ENCODE measurements around the gene MPND. TPM values are rescaled to one million over a fixed set of nuclear protein-coding genes. Genes with fewer than 3 reads are reported as not detected.

The MPND gene
- total and polyA plus RNA-seq, 10 of the 15 experiments (the other 5 are each of a cell fraction or from before 2014, with no cell fraction given) = 0.79 to 18.3 (median 6.0) TPM

DNA sequence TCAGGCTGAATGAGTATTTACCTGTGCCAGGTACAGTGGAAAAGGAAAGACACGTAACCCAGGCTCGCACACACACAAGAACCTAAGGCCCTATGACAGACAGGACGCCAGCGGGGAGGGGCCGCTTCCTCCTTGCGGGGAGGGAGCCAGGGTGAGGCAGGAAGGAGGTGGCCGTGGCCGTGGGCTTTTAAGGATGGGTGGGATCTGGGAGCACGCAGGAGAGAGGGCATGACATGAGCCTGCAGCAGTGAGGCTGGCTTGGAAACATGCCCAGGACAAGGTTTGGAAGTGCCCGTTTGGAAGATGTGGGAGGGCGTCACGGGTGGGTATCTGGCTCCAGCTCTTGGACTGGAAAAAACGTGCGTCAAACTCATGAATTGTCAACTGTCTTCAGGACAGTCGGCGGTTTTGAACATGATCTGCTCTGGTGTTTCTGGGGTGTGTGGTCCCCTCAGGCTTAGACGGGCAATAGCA is 36.9 kb downstream of the MPND start:
- intact Hi-C loops (cut with micrococcal nuclease; ENCODE audit: unreplicated experiment) = no loop called here
- peak overlapping the region; percentile 76 for H3K9ac ChIP-seq (ENCODE audit: control insufficient read depth, insufficient read depth, low read length)
- TF ChIP-seq SIX5 (IDR thresholded peaks at IDR 0.05; ENCODE audit: low read depth, low read length, severe bottlenecking) (no peak), SP1 (IDR thresholded peaks at IDR 0.05; ENCODE audit: low read depth, low read length) (no peak), RUNX3 (IDR thresholded peaks at IDR 0.05; ENCODE audit: low read length) (peak; percentile 18; the same call in 1 of the 2 replicates), PAX5 (IDR thresholded peaks at IDR 0.05; ENCODE audit: borderline replicate concordance, low read depth, low read length) (no peak), CBX5 (IDR thresholded peaks at IDR 0.05; ENCODE audit: low read depth) (no peak), RBBP5 (conservative IDR thresholded peaks at IDR 0.05) (no peak), LARP7 (IDR thresholded peaks at IDR 0.05) (peak; percentile 4; the same call in 1 of the 2 replicates), RCOR1 (conservative IDR thresholded peaks at IDR 0.05; ENCODE audit: low read depth, low read length) (no peak), HCFC1 (IDR thresholded peaks at IDR 0.05; ENCODE audit: low read length) (no peak), POLR2A (IDR thresholded peaks at IDR 0.05; ENCODE audit: low read depth, low read length) (peak; percentile 46), RAD51 (IDR thresholded peaks at IDR 0.05) (no peak), NFYA (IDR thresholded peaks at IDR 0.05; ENCODE audit: borderline replicate concordance, low read depth, low read length) (no peak), POLR2AphosphoS5 (IDR thresholded peaks at IDR 0.05; ENCODE audit: low read length) (no peak), ZNF24 (IDR thresholded peaks at IDR 0.05) (no peak)
- TF ChIP-seq, protein P1, sequence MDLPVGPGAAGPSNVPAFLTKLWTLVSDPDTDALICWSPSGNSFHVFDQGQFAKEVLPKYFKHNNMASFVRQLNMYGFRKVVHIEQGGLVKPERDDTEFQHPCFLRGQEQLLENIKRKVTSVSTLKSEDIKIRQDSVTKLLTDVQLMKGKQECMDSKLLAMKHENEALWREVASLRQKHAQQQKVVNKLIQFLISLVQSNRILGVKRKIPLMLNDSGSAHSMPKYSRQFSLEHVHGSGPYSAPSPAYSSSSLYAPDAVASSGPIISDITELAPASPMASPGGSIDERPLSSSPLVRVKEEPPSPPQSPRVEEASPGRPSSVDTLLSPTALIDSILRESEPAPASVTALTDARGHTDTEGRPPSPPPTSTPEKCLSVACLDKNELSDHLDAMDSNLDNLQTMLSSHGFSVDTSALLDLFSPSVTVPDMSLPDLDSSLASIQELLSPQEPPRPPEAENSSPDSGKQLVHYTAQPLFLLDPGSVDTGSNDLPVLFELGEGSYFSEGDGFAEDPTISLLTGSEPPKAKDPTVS (IDR thresholded peaks at IDR 0.05; ENCODE audit: low read depth, low read length) = no peak
- TF ChIP-seq, protein P2, sequence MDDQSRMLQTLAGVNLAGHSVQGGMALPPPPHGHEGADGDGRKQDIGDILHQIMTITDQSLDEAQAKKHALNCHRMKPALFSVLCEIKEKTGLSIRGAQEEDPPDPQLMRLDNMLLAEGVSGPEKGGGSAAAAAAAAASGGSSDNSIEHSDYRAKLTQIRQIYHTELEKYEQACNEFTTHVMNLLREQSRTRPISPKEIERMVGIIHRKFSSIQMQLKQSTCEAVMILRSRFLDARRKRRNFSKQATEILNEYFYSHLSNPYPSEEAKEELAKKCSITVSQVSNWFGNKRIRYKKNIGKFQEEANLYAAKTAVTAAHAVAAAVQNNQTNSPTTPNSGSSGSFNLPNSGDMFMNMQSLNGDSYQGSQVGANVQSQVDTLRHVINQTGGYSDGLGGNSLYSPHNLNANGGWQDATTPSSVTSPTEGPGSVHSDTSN (IDR thresholded peaks at IDR 0.05; ENCODE audit: insufficient replicate concordance, low read depth, low read length) = peak; percentile 71
- TF ChIP-seq, protein P3, sequence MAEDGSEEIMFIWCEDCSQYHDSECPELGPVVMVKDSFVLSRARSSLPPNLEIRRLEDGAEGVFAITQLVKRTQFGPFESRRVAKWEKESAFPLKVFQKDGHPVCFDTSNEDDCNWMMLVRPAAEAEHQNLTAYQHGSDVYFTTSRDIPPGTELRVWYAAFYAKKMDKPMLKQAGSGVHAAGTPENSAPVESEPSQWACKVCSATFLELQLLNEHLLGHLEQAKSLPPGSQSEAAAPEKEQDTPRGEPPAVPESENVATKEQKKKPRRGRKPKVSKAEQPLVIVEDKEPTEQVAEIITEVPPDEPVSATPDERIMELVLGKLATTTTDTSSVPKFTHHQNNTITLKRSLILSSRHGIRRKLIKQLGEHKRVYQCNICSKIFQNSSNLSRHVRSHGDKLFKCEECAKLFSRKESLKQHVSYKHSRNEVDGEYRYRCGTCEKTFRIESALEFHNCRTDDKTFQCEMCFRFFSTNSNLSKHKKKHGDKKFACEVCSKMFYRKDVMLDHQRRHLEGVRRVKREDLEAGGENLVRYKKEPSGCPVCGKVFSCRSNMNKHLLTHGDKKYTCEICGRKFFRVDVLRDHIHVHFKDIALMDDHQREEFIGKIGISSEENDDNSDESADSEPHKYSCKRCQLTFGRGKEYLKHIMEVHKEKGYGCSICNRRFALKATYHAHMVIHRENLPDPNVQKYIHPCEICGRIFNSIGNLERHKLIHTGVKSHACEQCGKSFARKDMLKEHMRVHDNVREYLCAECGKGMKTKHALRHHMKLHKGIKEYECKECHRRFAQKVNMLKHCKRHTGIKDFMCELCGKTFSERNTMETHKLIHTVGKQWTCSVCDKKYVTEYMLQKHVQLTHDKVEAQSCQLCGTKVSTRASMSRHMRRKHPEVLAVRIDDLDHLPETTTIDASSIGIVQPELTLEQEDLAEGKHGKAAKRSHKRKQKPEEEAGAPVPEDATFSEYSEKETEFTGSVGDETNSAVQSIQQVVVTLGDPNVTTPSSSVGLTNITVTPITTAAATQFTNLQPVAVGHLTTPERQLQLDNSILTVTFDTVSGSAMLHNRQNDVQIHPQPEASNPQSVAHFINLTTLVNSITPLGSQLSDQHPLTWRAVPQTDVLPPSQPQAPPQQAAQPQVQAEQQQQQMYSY (CRISPR knock-in tag; IDR thresholded peaks at IDR 0.05) = no peak

More for the DNA sequence above, 36.9 kb downstream of the MPND start:
- Histone ChIP-seq H3K27me3 (replicated peaks in 1 of 2; ENCODE audit: control insufficient read depth in 2 of 2, insufficient read depth in 2 of 2, low read length in 1 of 2) (no peaks in the 10 kb centered on the region), H3K9me3 (replicated peaks; ENCODE audit: control insufficient read depth, insufficient read depth, low read length) (no peaks in the 10 kb centered on the region), H3K79me2 (ENCODE audit: control insufficient read depth, insufficient read depth, low read length) (peaks cover 77% of the 10 kb centered on the region), H3K4me2 (ENCODE audit: control insufficient read depth, insufficient read depth) (peak overlapping the region; percentile 67), H2AFZ (ENCODE audit: control insufficient read depth, low read depth, low read length) (no peak overlapping the region), H3K4me3 (peak overlapping the region; percentile 53), H3K27ac (ENCODE audit: control insufficient read depth, insufficient read depth) (peak overlapping the region; percentile 64), H3K4me1 (ENCODE audit: control insufficient read depth, insufficient read depth, low read length) (peaks cover 66% of the 10 kb centered on the region), H3K36me3 (ENCODE audit: control insufficient read depth in 2 of 2, insufficient read depth in 2 of 2, low read length in 1 of 2) (peaks cover 5 to 11% of the 10 kb centered on the region in 2 experiments; a peak in 3 of 4 replicates), H4K20me1 (ENCODE audit: control insufficient read depth, insufficient read depth) (no peaks in the 10 kb centered on the region)
- ChIA-PET RAD21 (ENCODE audit: unreplicated experiment) (interaction anchor here (1.0 to 2.8 kb wide), 4 partner anchors 10 to 37 kb away, joined by 4 to 17 read pairs (median 6); partner anchors contain the start of genes CHAF1A and MPND), CTCF (interaction anchor here (1.3 to 2.3 kb wide), 6 partner anchors 10 to 113 kb away, joined by 3 to 10 read pairs (median 6); partner anchors contain the start of genes CHAF1A and SH3GL1), POLR2A (interaction anchor here (0.7 to 9.4 kb wide), 6 partner anchors 11 to 148 kb away, joined by 3 to 110 read pairs (median 6); partner anchors contain the start of genes CHAF1A and SH3GL1), SMC1A (ENCODE audit: uncharacterized antibody, unreplicated experiment) (interaction anchor here (1.2 to 4.3 kb wide), 3 partner anchors 10 to 22 kb away, joined by 4 to 24 read pairs (median 5); partner anchors contain the start of gene CHAF1A)
- no TSS peak for BruUV-seq (replicated peaks)
- WGBS (ENCODE audit: insufficient coverage, insufficient replicate concordance, low lambda C conversion rate, missing lambda C conversion rate) = 12% methylated on average over 17 of the region's 17 CpGs
- in situ Hi-C loops (cut with MboI) = no loop called here
- no peak for DNase-seq (ENCODE audit: low read depth, low spot score)
- no peak for FAIRE-seq
- peak; percentile 46 for ATAC-seq

Data from GM12878 (cell line).